IMR-90 (cell line): ENCODE results near the gene TBC1D9B. TPM values are rescaled to one million over a fixed set of nuclear protein-coding genes. Genes with fewer than 3 reads are reported as not detected.

ENCODE experiments used
- ATAC-seq: fragments of 200-7000 bp; cut with Tn5 transposase; 2 replicates; pipeline ENCODE4 v1.9.1; 2020; ENCODE audit warnings: low read depth, mild to moderate bottlenecking, moderate library complexity
- BruUV-seq: library from RNA; stranded (reverse); fragments of 400-500 nt; replicated peaks from 2 replicates; lab custom pipeline; 2021; lab: Mats Ljungman, UMichigan
- CTCF ChIA-PET: fragments of 300-600 bp; formaldehyde crosslinking; extraction: SDS; loops from one replicate; lab custom pipeline; 2021; ENCODE audit warnings: antibody characterized with exemption; lab: Yijun Ruan, JAX
- POLR2A ChIA-PET: fragments of 300-600 bp; sonication (Branson Sonifier 250); formaldehyde crosslinking; loops from one replicate; lab custom pipeline; 2022; ENCODE audit warnings: antibody characterized with exemption; ENCODE audit not compliant: unreplicated experiment; lab: Charles Lee
- DNase-seq: peaks from one replicate; pipeline ENCODE4 v3.0.0; 2013
- H2AFZ ChIP-seq: replicated peaks from 2 replicates; pipeline ENCODE3; 2013; ENCODE audit warnings: low read length, mild to moderate bottlenecking; ENCODE audit not compliant: poor library complexity
- H2AK5ac ChIP-seq: 2 replicates; pipeline ENCODE4 v1.6.1; 2013; ENCODE audit warnings: low read depth, low read length, inconsistent platforms
- H2AK9ac ChIP-seq: replicated peaks from 2 replicates; pipeline ENCODE3; 2013; ENCODE audit warnings: mild to moderate bottlenecking, low read depth, low read length, moderate library complexity; ENCODE audit not compliant: poor library complexity
- H2BK120ac ChIP-seq: 2 replicates; pipeline ENCODE4 v1.6.1; 2013; ENCODE audit warnings: low read depth, low read length, inconsistent platforms
- H2BK15ac ChIP-seq: 3 replicates; pipeline ENCODE4 v1.6.1; 2013; ENCODE audit warnings: low read depth, low read length, inconsistent platforms
- H2BK20ac ChIP-seq: 2 replicates; pipeline ENCODE4 v1.6.1; 2013; ENCODE audit warnings: low read depth, mild to moderate bottlenecking, inconsistent platforms, low read length, moderate library complexity
- H2BK5ac ChIP-seq: 2 replicates; pipeline ENCODE4 v1.6.1; 2013; ENCODE audit warnings: mild to moderate bottlenecking, low read depth, low read length, inconsistent platforms; ENCODE audit not compliant: poor library complexity, severe bottlenecking
- H3K14ac ChIP-seq: replicated peaks from 2 replicates; pipeline ENCODE4 v1.6.1; 2013; ENCODE audit warnings: low read depth, low read length, inconsistent platforms
- H3K18ac ChIP-seq: 2 replicates; pipeline ENCODE4 v1.6.1; 2013; ENCODE audit warnings: low read depth, low read length, control low read depth
- H3K23ac ChIP-seq: 2 replicates; pipeline ENCODE4 v1.6.1; 2013; ENCODE audit warnings: low read depth, low read length, inconsistent platforms
- H3K27ac ChIP-seq: 2 replicates; pipeline ENCODE4 v1.5.1; 2013; ENCODE audit warnings: mild to moderate bottlenecking, control low read depth, low read length; ENCODE audit not compliant: insufficient read depth
- H3K27me3 ChIP-seq: 2 replicates; pipeline ENCODE4 v1.6.1; 2013; ENCODE audit warnings: low read length; ENCODE audit not compliant: control insufficient read depth, insufficient read depth
- H3K36me3 ChIP-seq: 2 replicates; pipeline ENCODE4 v1.6.1; 2013; ENCODE audit warnings: low read length, mixed read lengths; ENCODE audit not compliant: control insufficient read depth, insufficient read depth
- H3K4ac ChIP-seq: 2 replicates; pipeline ENCODE4 v1.6.1; 2013; ENCODE audit warnings: low read depth, low read length, inconsistent platforms
- H3K4me1 ChIP-seq: 2 replicates; pipeline ENCODE4 v1.6.1; 2013; ENCODE audit warnings: low read length, mixed read lengths; ENCODE audit not compliant: control insufficient read depth, insufficient read depth
- H3K4me2 ChIP-seq: 2 replicates; pipeline ENCODE4 v1.6.1; 2013; ENCODE audit warnings: low read depth, mild to moderate bottlenecking, control low read depth, low read length, moderate library complexity
- H3K4me3 ChIP-seq: 2 replicates; pipeline ENCODE4 v1.5.1; 2013; ENCODE audit warnings: low read depth, mild to moderate bottlenecking, control low read depth, low read length, moderate library complexity; ENCODE audit not compliant: insufficient read depth
- H3K56ac ChIP-seq: 2 replicates; pipeline ENCODE4 v1.6.1; 2013; ENCODE audit warnings: low read length, inconsistent platforms; ENCODE audit not compliant: insufficient read depth; ENCODE audit errors: extremely low read depth
- H3K79me1 ChIP-seq, 2 experiments: 2 replicates each; pipeline ENCODE4 v1.6.1; 2013; ENCODE audit warnings: low read length in 2 of 2, inconsistent platforms in 1 of 2, low read depth in 1 of 2
- H3K9ac ChIP-seq: 2 replicates; pipeline ENCODE4 v1.6.1; 2013; ENCODE audit warnings: low read depth, low read length, control low read depth
- H3K9me1 ChIP-seq: 2 replicates; pipeline ENCODE4 v1.6.1; 2013; ENCODE audit warnings: low read length, inconsistent platforms; ENCODE audit not compliant: insufficient read depth
- H3K9me3 ChIP-seq: 2 replicates; pipeline ENCODE4 v1.6.1; 2013; ENCODE audit warnings: low read length; ENCODE audit not compliant: control insufficient read depth, insufficient read depth
- H4K20me1 ChIP-seq: 2 replicates; pipeline ENCODE4 v1.6.1; 2013; ENCODE audit warnings: low read length, inconsistent platforms; ENCODE audit not compliant: insufficient read depth
- H4K5ac ChIP-seq: 2 replicates; pipeline ENCODE4 v1.6.1; 2013; ENCODE audit warnings: mild to moderate bottlenecking, low read depth, low read length, control low read depth
- H4K8ac ChIP-seq, 2 experiments: 2 replicates each; pipeline ENCODE4 v1.6.1; 2013; ENCODE audit warnings: low read depth in 2 of 2, low read length in 2 of 2, control low read depth in 1 of 2, inconsistent platforms in 1 of 2
- H4K91ac ChIP-seq: 2 replicates; pipeline ENCODE4 v1.6.1; 2013; ENCODE audit warnings: low read depth, low read length, inconsistent platforms; ENCODE audit not compliant: insufficient read depth
- CHD1 ChIP-seq: IDR thresholded peaks from 2 replicates; pipeline ENCODE4 v1.6.1; 2012; ENCODE audit warnings: low read depth, low read length, improper control_type of control experiment
- RAD21 ChIP-seq: IDR thresholded peaks from 2 replicates; pipeline ENCODE4 v1.6.1; 2012; ENCODE audit warnings: low read length, improper control_type of control experiment
- WGBS, 2 experiments: methylation state at CpG; one replicate each; pipeline versions ENCODE4 v1.1.5 to v1.1.7; 2013; ENCODE audit warnings: missing lambda C conversion rate in 2 of 2; ENCODE audit not compliant: insufficient read length in 1 of 2; ENCODE audit errors: extremely low coverage in 2 of 2; 5-methylcytosine and 5-hydroxymethylcytosine counted together
- dilution Hi-C: fragments of 300-500 bp; cut with HindIII; formaldehyde crosslinking; loops from one replicate; pipeline ENCODE4 v1.14.3; 2018; ENCODE audit warnings: low sequenced_read_pairs; ENCODE audit not compliant: unreplicated experiment
- in situ Hi-C: fragments of 300-500 bp; cut with MboI; formaldehyde crosslinking; loops from 3 replicates; pipeline ENCODE4 v1.14.3; 2019; ENCODE audit warnings: low sequenced_read_pairs, inconsistent platforms, mixed read lengths
- intact Hi-C: fragments of 100-400 bp; cut with micrococcal nuclease; formaldehyde crosslinking; loops from 2 replicates; pipeline ENCODE4 v1.10.0; 2022
- polyA plus RNA-seq, 3 experiments: library from polyadenylated mRNA; depleted of rRNA; stranded (reverse); fragments of >200 nt; gene quantifications; 2 replicates each; pipeline ENCODE4 v1.2.3, GENCODE V29; 2012; ENCODE audit warnings: low replicate concordance in 1 of 3
- total RNA-seq: library from RNA; depleted of rRNA; stranded (reverse); fragments of >200 nt; gene quantifications from 2 replicates; pipeline ENCODE4 v1.2.3, GENCODE V29; 2012
- TF ChIP-seq, protein P1 (sequence below): conservative IDR thresholded peaks from 2 replicates; pipeline ENCODE4 v1.5.1; 2012; ENCODE audit warnings: mild to moderate bottlenecking, low read depth, low read length, improper control_type of control experiment

The TBC1D9B gene
- total and polyA plus RNA-seq, 2 of the 4 experiments (the other 2 are of a cell fraction) = 58.6 to 78.1 TPM

DNA sequence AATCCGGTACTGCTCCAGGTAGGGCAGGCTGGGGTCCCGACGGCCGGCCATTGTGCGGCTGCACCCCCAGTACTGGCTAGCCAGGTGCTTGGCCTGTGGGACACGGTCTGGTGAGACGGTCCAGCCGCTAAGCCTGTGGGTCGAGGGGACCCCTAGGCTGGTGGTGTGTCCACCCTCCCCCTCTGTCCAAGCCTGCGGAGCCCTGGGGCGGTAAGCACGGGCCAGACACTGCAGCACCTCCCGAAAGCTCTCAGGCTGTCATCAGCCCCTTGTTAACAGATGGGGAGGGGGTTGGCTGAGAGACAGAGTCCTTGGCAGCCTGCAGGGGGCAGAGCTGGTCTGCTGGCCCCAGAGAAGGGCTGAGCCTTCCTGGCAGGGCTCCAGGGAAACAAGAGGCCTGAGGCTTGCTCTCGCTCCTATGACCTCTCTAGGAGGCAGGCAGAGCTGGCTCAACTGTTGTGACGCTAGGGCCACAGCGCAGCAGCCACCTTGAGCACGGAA, 37.2 kb downstream of the TBC1D9B start:
- H3K14ac ChIP-seq = no peak overlapping the region
- no peaks in the 10 kb centered on the region for H4K20me1 ChIP-seq
- ChIA-PET CTCF (no interaction called here), POLR2A (no interaction called here)
- H3K56ac ChIP-seq = no peak overlapping the region
- H4K5ac ChIP-seq = no peak overlapping the region
- intact Hi-C loops = no loop called here
- H2BK5ac ChIP-seq = no peak overlapping the region
- no peak overlapping the region for H2AK9ac ChIP-seq
- no peaks in the 10 kb centered on the region for H3K9me1 ChIP-seq
- no peak overlapping the region for H3K4me2 ChIP-seq
- in situ Hi-C loops = no loop called here
- no peaks in the 10 kb centered on the region for H3K4me1 ChIP-seq
- ATAC-seq (peak; percentile 66), DNase-seq (peak; percentile 52)
- H2AK5ac ChIP-seq = no peak overlapping the region
- no peak overlapping the region for H3K27ac ChIP-seq
- no peaks in the 10 kb centered on the region; a peak in 1 of 4 replicates for H3K79me1 ChIP-seq
- no peak overlapping the region for H3K18ac ChIP-seq
- no peak overlapping the region for H4K91ac ChIP-seq
- H3K36me3 ChIP-seq = peaks cover 74% of the 10 kb centered on the region
- peak overlapping the region; percentile 34 for H2AFZ ChIP-seq
- TF ChIP-seq CHD1 = no peak
- peak; percentile 41 for TF ChIP-seq RAD21
- TF ChIP-seq, protein P1, sequence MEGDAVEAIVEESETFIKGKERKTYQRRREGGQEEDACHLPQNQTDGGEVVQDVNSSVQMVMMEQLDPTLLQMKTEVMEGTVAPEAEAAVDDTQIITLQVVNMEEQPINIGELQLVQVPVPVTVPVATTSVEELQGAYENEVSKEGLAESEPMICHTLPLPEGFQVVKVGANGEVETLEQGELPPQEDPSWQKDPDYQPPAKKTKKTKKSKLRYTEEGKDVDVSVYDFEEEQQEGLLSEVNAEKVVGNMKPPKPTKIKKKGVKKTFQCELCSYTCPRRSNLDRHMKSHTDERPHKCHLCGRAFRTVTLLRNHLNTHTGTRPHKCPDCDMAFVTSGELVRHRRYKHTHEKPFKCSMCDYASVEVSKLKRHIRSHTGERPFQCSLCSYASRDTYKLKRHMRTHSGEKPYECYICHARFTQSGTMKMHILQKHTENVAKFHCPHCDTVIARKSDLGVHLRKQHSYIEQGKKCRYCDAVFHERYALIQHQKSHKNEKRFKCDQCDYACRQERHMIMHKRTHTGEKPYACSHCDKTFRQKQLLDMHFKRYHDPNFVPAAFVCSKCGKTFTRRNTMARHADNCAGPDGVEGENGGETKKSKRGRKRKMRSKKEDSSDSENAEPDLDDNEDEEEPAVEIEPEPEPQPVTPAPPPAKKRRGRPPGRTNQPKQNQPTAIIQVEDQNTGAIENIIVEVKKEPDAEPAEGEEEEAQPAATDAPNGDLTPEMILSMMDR = peak; percentile 43
- H3K9ac ChIP-seq = no peak overlapping the region
- H3K9me3 ChIP-seq = no peaks in the 10 kb centered on the region
- H2BK20ac ChIP-seq = no peak overlapping the region
- 70% methylated on average over 7 of the region's 17 CpGs; no CpG with 5 or more reads in 1 of the 2 experiments for WGBS, 2 experiments
- BruUV-seq = no TSS peak
- no peaks in the 10 kb centered on the region for H3K27me3 ChIP-seq
- no peak overlapping the region for H2BK15ac ChIP-seq
- no peak overlapping the region for H3K23ac ChIP-seq
- dilution Hi-C loops = no loop called here
- H3K4ac ChIP-seq = no peak overlapping the region
- no peak overlapping the region for H4K8ac ChIP-seq
- no peak overlapping the region for H2BK120ac ChIP-seq
- H3K4me3 ChIP-seq = no peak overlapping the region
